NCI-H2196 treated with DMSO at 0.1 percent for 48 hours (cell line): ENCODE measurements around the gene FARP2.
A peak's percentile ranks its signal among the peaks of the same experiment; 100 is the strongest.
"Not testable (repeated sequence)": the region's sequence is repeated elsewhere in the genome, so short reads cannot be mapped to it uniquely, and the experiment has no call there.

ENCODE experiments used
- DNase-seq: peaks from one replicate; lab custom pipeline; 2025; ENCODE audit not compliant: unreplicated experiment; lab: John Stamatoyannopoulos, UW

FARP2 gene

GRCh38 chr2:241355983-241356870 lies at the start of gene FARP2:
TSS of gene FARP2 (plus strand) at chr2:241356285. CDS start at chr2:241373108, 16,823 bp downstream.
- DNase-seq, result peak; percentile 97

GRCh38 chr2:241307055-241307454 lies 49.0 kb upstream of the FARP2 start:
- no peak for DNase-seq

- no peak for DNase-seq
These were observed 47.8 kb upstream of the FARP2 start for GRCh38 chr2:241308267-241308666.

- DNase-seq, result no peak
These were observed 47.1 kb upstream of the FARP2 start for GRCh38 chr2:241308832-241309500.

- DNase-seq, result no peak
These were observed 46.4 kb upstream of the FARP2 start for GRCh38 chr2:241309684-241310117.

GRCh38 chr2:241310917-241311566 lies 45.0 kb upstream of the FARP2 start:
- DNase-seq, result no peak

- DNase-seq, result no peak
These were observed 44.0 kb upstream of the FARP2 start for GRCh38 chr2:241312082-241312481.

GRCh38 chr2:241313543-241314095 lies 42.5 kb upstream of the FARP2 start:
- DNase-seq, result no peak

- DNase-seq, result no peak
These were observed 41.6 kb upstream of the FARP2 start for GRCh38 chr2:241314226-241315092.

- DNase-seq, result peak; percentile 95
These were observed 40.8 kb upstream of the FARP2 start, which contains the start of gene HDLBP for GRCh38 chr2:241315093-241315878. TSS of gene HDLBP (minus strand) at chr2:241315672. CDS start at chr2:241266869, 48,803 bp downstream.

GRCh38 chr2:241315879-241316631 lies 40.0 kb upstream of the FARP2 start, which contains the start of gene SEPTIN2:
TSS of gene SEPTIN2 (plus strand) at chr2:241315925. CDS start at chr2:241324233, 8,308 bp downstream.
- peak; percentile 57 for DNase-seq

- DNase-seq, result no peak
These were observed 39.3 kb upstream of the FARP2 start for GRCh38 chr2:241316825-241317224.

- no peak for DNase-seq
These were observed 38.7 kb upstream of the FARP2 start for GRCh38 chr2:241317391-241317790.

- DNase-seq, result not testable (repeated sequence)
These were observed 37.3 kb upstream of the FARP2 start for GRCh38 chr2:241318830-241319229.

- DNase-seq, result no peak
These were observed 35.7 kb upstream of the FARP2 start for GRCh38 chr2:241320394-241320793.

- DNase-seq, result no peak
These were observed 35.1 kb upstream of the FARP2 start for GRCh38 chr2:241321033-241321432.

GRCh38 chr2:241321886-241322285 lies 34.2 kb upstream of the FARP2 start:
- no peak for DNase-seq

GRCh38 chr2:241323778-241324177 lies 32.3 kb upstream of the FARP2 start:
- no peak for DNase-seq

- DNase-seq, result no peak
These were observed 31.3 kb upstream of the FARP2 start for GRCh38 chr2:241324775-241325174.
